Measurements from ENCODE around the gene IGSF23. TPM values are rescaled to one million over a fixed set of nuclear protein-coding genes. Genes with fewer than 3 reads are reported as not detected.

IGSF23 gene
- total RNA-seq, 1 donor from 2014 or later = not detected

DNA sequence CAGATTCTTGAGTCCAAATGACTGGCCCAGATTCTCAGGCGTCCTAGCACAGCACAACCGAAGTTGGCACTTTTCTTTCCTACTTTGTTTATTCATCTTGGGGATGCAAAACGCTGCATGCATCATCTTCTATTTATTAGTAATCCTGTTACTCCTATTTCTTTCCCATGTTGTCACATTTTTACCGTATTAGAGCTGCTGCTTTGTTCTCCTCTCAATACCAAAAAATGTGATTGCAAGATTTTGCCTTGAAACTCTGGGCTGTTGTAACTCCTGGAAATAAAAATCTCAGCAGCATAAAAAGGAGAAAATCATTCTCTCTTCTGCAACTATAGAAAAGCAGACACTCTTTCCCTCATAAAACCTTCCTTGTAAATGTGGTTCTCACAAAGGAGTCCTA lies 12.9 kb upstream of the IGSF23 start:
- peaks cover 11% of the 10 kb centered on the region for H3K9me3 Mint-ChIP-seq
- H3K4me3 ChIP-seq = no peak overlapping the region
- no peaks in the 10 kb centered on the region for H3K9me3 ChIP-seq (ENCODE audit: low read depth)
- no peak overlapping the region for H3K4me2 ChIP-seq
- no peaks in the 10 kb centered on the region for H3K79me2 ChIP-seq (ENCODE audit: low read depth)
- H3K36me3 Mint-ChIP-seq = no peaks in the 10 kb centered on the region
- TF ChIP-seq EZH2 (IDR thresholded peaks at IDR 0.05) (no peak), EZH2phosphoT487 (IDR thresholded peaks at IDR 0.05) (no peak)
- TF ChIP-seq, protein P1, sequence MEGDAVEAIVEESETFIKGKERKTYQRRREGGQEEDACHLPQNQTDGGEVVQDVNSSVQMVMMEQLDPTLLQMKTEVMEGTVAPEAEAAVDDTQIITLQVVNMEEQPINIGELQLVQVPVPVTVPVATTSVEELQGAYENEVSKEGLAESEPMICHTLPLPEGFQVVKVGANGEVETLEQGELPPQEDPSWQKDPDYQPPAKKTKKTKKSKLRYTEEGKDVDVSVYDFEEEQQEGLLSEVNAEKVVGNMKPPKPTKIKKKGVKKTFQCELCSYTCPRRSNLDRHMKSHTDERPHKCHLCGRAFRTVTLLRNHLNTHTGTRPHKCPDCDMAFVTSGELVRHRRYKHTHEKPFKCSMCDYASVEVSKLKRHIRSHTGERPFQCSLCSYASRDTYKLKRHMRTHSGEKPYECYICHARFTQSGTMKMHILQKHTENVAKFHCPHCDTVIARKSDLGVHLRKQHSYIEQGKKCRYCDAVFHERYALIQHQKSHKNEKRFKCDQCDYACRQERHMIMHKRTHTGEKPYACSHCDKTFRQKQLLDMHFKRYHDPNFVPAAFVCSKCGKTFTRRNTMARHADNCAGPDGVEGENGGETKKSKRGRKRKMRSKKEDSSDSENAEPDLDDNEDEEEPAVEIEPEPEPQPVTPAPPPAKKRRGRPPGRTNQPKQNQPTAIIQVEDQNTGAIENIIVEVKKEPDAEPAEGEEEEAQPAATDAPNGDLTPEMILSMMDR (IDR thresholded peaks at IDR 0.05) = no peak
- no peaks in the 10 kb centered on the region for H3K36me3 ChIP-seq
- H2AFZ ChIP-seq (replicated peaks) = no peak overlapping the region
- H3F3A ChIP-seq (ENCODE audit: low read depth) = no peaks in the 10 kb centered on the region
- H3K4me1 ChIP-seq = no peaks in the 10 kb centered on the region
- H3K9ac ChIP-seq = no peak overlapping the region
- H3K4me3 Mint-ChIP-seq = no peak overlapping the region
- DNase-seq (ENCODE audit: low spot score) = no peak
- no peaks in the 10 kb centered on the region for H3K27me3 ChIP-seq
- no peak overlapping the region for H3K27ac Mint-ChIP-seq
- no peak overlapping the region for H3K27ac ChIP-seq
- no peaks in the 10 kb centered on the region for H3K4me1 Mint-ChIP-seq
- no peaks in the 10 kb centered on the region for H4K20me1 ChIP-seq (ENCODE audit: low read depth)
- H3K27me3 Mint-ChIP-seq (ENCODE audit: insufficient read depth, low read depth) = peaks cover 5% of the 10 kb centered on the region

DNA sequence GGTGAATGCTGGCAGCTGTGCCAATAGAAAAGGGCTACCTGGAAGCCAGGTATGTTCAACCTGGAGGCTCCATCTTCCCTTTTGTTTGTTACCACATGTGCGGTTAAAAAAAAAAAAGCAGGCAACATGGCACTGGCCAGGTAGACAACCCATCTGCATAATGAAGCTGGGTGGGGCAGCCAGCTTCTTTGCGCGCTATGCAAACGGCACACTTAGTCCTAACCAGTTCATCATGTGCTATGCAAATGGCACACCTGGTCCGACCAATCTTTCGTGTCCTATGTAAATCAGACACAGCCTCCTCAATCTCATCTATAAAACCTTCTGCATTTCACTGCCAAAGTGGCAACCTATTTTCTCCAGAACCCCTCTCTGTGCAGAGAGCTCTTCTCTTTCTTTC lies 11.3 kb upstream of the IGSF23 start:
- Histone ChIP-seq H3K27ac (no peak overlapping the region), H4K20me1 (ENCODE audit: low read depth) (no peaks in the 10 kb centered on the region), H3K4me2 (no peak overlapping the region), H3F3A (ENCODE audit: low read depth) (no peaks in the 10 kb centered on the region), H3K4me1 (no peaks in the 10 kb centered on the region), H3K9me3 (ENCODE audit: low read depth) (no peaks in the 10 kb centered on the region), H3K79me2 (ENCODE audit: low read depth) (no peaks in the 10 kb centered on the region), H3K27me3 (no peaks in the 10 kb centered on the region), H3K36me3 (no peaks in the 10 kb centered on the region), H3K9ac (no peak overlapping the region), H3K4me3 (no peak overlapping the region), H2AFZ (replicated peaks) (no peak overlapping the region)
- Mint-ChIP-seq H3K4me1 (no peaks in the 10 kb centered on the region), H3K27ac (no peak overlapping the region), H3K36me3 (no peaks in the 10 kb centered on the region), H3K9me3 (peaks cover 11% of the 10 kb centered on the region), H3K4me3 (no peak overlapping the region), H3K27me3 (ENCODE audit: insufficient read depth, low read depth) (peaks cover 5% of the 10 kb centered on the region)
- TF ChIP-seq EZH2phosphoT487 (IDR thresholded peaks at IDR 0.05) (no peak), EZH2 (IDR thresholded peaks at IDR 0.05) (no peak)
- TF ChIP-seq, protein P1 (IDR thresholded peaks at IDR 0.05) = no peak
- no peak for DNase-seq (ENCODE audit: low spot score)

DNA sequence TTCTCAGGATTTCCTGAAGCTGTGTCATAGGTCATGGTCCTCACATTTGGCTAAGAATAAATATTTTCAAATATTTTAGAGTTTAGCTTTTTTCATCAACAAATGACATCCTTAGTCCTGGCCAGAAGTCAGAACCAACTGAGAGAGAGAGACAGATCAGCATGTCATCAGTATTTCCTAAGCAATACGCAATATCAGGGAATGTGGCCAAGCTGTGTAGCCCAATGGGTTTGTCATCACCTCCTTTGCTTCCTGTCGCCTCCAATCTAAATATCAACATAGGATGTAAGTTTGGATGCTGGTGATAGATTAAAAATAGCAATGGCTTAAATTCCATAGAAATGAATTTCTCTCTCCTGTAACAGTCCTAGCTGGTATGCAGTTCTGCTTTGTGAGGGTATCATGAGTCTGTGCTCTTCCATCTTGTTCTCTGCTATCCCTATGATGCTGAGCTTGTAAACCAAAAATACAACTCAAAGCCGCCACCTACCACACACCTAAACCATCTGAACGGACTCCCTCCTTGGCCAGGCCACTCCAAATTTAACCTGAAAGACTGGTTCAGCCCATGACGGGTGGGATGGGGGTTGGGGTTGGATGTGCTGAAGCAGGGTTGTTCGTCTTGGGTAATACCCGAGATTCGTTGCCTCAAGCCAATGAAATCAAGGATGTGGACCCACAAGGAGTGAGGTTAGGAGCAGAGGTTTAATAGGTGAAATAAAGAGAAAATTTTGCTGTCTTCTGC lies 10.0 kb upstream of the IGSF23 start:
- no peaks in the 10 kb centered on the region for H3K4me1 ChIP-seq
- Mint-ChIP-seq H3K27ac (no peak overlapping the region), H3K4me1 (no peaks in the 10 kb centered on the region), H3K36me3 (no peaks in the 10 kb centered on the region), H3K9me3 (peaks cover 9% of the 10 kb centered on the region), H3K27me3 (ENCODE audit: insufficient read depth, low read depth) (peaks cover 2% of the 10 kb centered on the region), H3K4me3 (no peak overlapping the region)
- H3K27me3 ChIP-seq = no peaks in the 10 kb centered on the region
- no peak overlapping the region for H3K27ac ChIP-seq
- TF ChIP-seq EZH2 (IDR thresholded peaks at IDR 0.05) = no peak
- no peak for TF ChIP-seq EZH2phosphoT487 (IDR thresholded peaks at IDR 0.05)
- TF ChIP-seq, protein P1 (IDR thresholded peaks at IDR 0.05) = no peak
- no peak overlapping the region for H3K4me3 ChIP-seq
- no peaks in the 10 kb centered on the region for H3K79me2 ChIP-seq (ENCODE audit: low read depth)
- no peaks in the 10 kb centered on the region for H4K20me1 ChIP-seq (ENCODE audit: low read depth)
- no peak for DNase-seq (ENCODE audit: low spot score)
- H3K9me3 ChIP-seq (ENCODE audit: low read depth) = no peaks in the 10 kb centered on the region
- H3F3A ChIP-seq (ENCODE audit: low read depth) = no peaks in the 10 kb centered on the region
- H2AFZ ChIP-seq (replicated peaks) = no peak overlapping the region
- H3K4me2 ChIP-seq = no peak overlapping the region
- H3K36me3 ChIP-seq = no peaks in the 10 kb centered on the region
- H3K9ac ChIP-seq = no peak overlapping the region
